Activated naive CD4-positive, alpha-beta T cell treated with anti-CD3 and anti-CD28 coated beads, Interleukin-2, amount 50 U/mL, for 72 hours (primary cell): ENCODE data around the gene TBK1. TPM values are rescaled to one million over a fixed set of nuclear protein-coding genes. Genes with fewer than 3 reads are reported as not detected.

Experiments used
- ATAC-seq, 2 donors: fragments of 150-1000 bp; cut with Tn5 transposase; 2 replicates each; pipeline ENCODE4 v1.10.0; 2021; ENCODE audit warnings: mild to moderate bottlenecking in 2 of 2, moderate library complexity in 2 of 2
- DNase-seq, 2 donors: peaks; one replicate each; pipeline ENCODE4 v3.0.0; 2021 to 2022; ENCODE audit warnings: low spot score in 2 of 2
- H3K27ac Mint-ChIP-seq, 2 donors: one replicate each; pipeline ENCODE4 v1.8.0; 2022; ENCODE audit warnings: mild to moderate bottlenecking in 2 of 2, mixed read lengths in 2 of 2
- H3K36me3 Mint-ChIP-seq, 2 donors: one replicate each; pipeline ENCODE4 v1.8.0; 2022; ENCODE audit warnings: mixed read lengths in 2 of 2
- H3K9me3 Mint-ChIP-seq, 2 donors: one replicate each; pipeline ENCODE4 v1.8.0; 2022; ENCODE audit warnings: mixed read lengths in 2 of 2
- total RNA-seq, 2 donors: library from RNA; stranded (reverse); gene quantifications; one replicate each; pipeline ENCODE4 v1.2.3, GENCODE V29; 2022

The TBK1 gene
- total RNA-seq, 2 donors from 2014 or later, result 21.1 to 47.6 TPM

DNA sequence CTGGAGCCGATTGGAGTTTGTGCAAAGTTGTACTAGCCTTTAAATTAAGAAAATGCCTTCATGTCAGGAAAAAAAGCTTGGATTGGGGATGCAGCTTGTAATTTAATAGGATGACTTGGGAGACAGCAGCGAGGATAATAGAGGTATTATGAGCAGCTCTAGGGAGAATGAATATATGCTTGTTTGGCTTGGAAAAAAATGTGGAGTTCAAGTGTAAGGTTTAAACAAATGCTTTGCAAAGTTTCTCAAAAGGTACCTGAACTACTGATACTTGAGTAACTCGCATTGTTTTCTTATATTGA, 93.1 kb downstream of the TBK1 start:
- DNase-seq (no peak), ATAC-seq (no peak)
- H3K36me3 Mint-ChIP-seq, result no peaks in the 10 kb centered on the region
- no peak overlapping the region for H3K27ac Mint-ChIP-seq
- no peaks in the 10 kb centered on the region for H3K9me3 Mint-ChIP-seq

DNA sequence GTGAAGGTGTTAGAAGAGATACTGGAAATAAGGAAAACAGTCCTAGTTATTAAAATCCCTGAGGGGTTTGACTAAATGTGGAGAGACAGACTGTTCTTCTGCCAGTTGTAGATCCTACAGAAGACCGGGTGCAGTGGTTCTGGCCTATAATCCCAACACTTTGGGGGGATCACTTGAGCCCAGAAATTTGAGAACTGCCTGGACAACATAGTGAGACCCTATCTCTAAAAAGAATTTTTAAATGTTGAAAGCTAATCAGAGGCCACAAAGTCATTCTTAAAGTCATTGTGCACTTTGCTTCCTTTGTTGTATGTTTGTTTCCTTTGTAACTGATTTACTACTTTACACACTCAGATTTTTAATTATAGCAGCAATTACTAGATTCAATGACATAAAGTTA, 97.2 kb downstream of the TBK1 start:
- Mint-ChIP-seq H3K9me3 (no peaks in the 10 kb centered on the region), H3K27ac (peak overlapping the region in 1 of 2 donors; percentile 69), H3K36me3 (no peaks in the 10 kb centered on the region)
- DNase-seq (no peak), ATAC-seq (no peak)

- Mint-ChIP-seq H3K27ac (no peak overlapping the region), H3K9me3 (no peaks in the 10 kb centered on the region), H3K36me3 (no peaks in the 10 kb centered on the region)
- DNase-seq, result no peak
- no peak for ATAC-seq
Measured at GRCh38 chr12:64550755-64551154, 98.8 kb downstream of the TBK1 start.

GRCh38 chr12:64551676-64552075, 99.8 kb downstream of the TBK1 start:
- ATAC-seq (no peak), DNase-seq (no peak)
- no peaks in the 10 kb centered on the region for H3K9me3 Mint-ChIP-seq
- H3K36me3 Mint-ChIP-seq, result no peaks in the 10 kb centered on the region
- H3K27ac Mint-ChIP-seq, result no peak overlapping the region

Other genes with a start within 250 kb of the TBK1 start
- gene KICS2, start 229.8 kb upstream of the TBK1 start, total RNA-seq, result 10 to 100 TPM; 12.9 to 13.5 TPM
- not detected for gene C12orf56, start 61.4 kb upstream of the TBK1 start, total RNA-seq
- 100 to 1,000 TPM; 124 to 138 TPM for gene XPOT, start 47.7 kb upstream of the TBK1 start, total RNA-seq
- 10 to 100 TPM; 23.4 to 36.0 TPM for gene RASSF3, start 158.4 kb downstream of the TBK1 start, total RNA-seq